SK-N-SH (cell line): ENCODE results near the gene PPT2. TPM values are rescaled to one million over a fixed set of nuclear protein-coding genes. Genes with fewer than 3 reads are reported as not detected.

Experiments used
- CTCF ChIA-PET: fragments of 300-600, 350-600 bp; formaldehyde crosslinking; extraction: SDS; loops from one replicate; lab custom pipeline; 2021; lab: Yijun Ruan, JAX
- POLR2A ChIA-PET: fragments of 350-600 bp; sonication (Branson Sonifier 250); formaldehyde crosslinking; extraction: SDS; loops from one replicate; lab custom pipeline; 2020; ENCODE audit warnings: antibody characterized with exemption, inconsistent platforms; lab: Yijun Ruan, JAX
- DNase-seq: peaks from one replicate; pipeline ENCODE4 v3.0.0; 2012
- H2AFZ ChIP-seq: fragments of 200-600 bp; sonication (generic); 2 replicates; pipeline ENCODE4 v1.8.1; 2016; ENCODE audit warnings: antibody characterized with exemption, mild to moderate bottlenecking, low read depth
- H3F3A ChIP-seq: fragments of 200-600 bp; sonication (generic); replicated peaks from 2 replicates; pipeline ENCODE3; 2016; ENCODE audit warnings: antibody characterized with exemption, mild to moderate bottlenecking; ENCODE audit not compliant: insufficient read depth
- H3K27ac ChIP-seq, 2 experiments: fragments of 200-500 bp in 1 of 2; fragments of 200-600 bp in 1 of 2; sonication (Bioruptor generic) in 1 of 2; sonication (generic), shearing (Covaris generic) in 1 of 2; 2 replicates each; pipeline versions ENCODE4 v1.5.1 to v1.6.1; 2014 to 2016; ENCODE audit warnings: low read depth in 2 of 2, inconsistent platforms in 1 of 2, low read length in 1 of 2, mild to moderate bottlenecking in 1 of 2, mixed read lengths in 1 of 2
- H3K27me3 ChIP-seq: fragments of 200-600 bp; sonication (generic), shearing (Covaris generic); 2 replicates; pipeline ENCODE4 v1.6.1; 2016; ENCODE audit warnings: mixed run types; ENCODE audit not compliant: insufficient read depth
- H3K36me3 ChIP-seq, 2 experiments: fragments of 200-500 bp in 1 of 2; fragments of 200-600 bp in 1 of 2; sonication (Bioruptor generic) in 1 of 2; sonication (generic) in 1 of 2; replicated peaks in 1 of 2; 2 replicates each; pipeline versions ENCODE3 to v1.5.1; 2014 to 2016; ENCODE audit warnings: low read length in 1 of 2, mild to moderate bottlenecking in 1 of 2; ENCODE audit not compliant: insufficient read depth in 2 of 2, control insufficient read depth in 1 of 2
- H3K4me1 ChIP-seq, 2 experiments: fragments of 200-500 bp in 1 of 2; fragments of 200-600 bp in 1 of 2; sonication (Bioruptor generic) in 1 of 2; sonication (generic), shearing (Covaris generic) in 1 of 2; 2 replicates each; pipeline versions ENCODE4 v1.5.1 to v1.6.1; 2014 to 2016; ENCODE audit warnings: low read depth in 1 of 2, low read length in 1 of 2, mixed run types in 1 of 2; ENCODE audit not compliant: insufficient read depth in 2 of 2, control insufficient read depth in 1 of 2
- H3K4me2 ChIP-seq: fragments of 200-600 bp; sonication (generic), shearing (Covaris generic); 2 replicates; pipeline ENCODE4 v1.6.1; 2017; ENCODE audit warnings: mixed run types
- H3K4me3 ChIP-seq, 2 experiments: fragments of 200-500 bp in 1 of 2; fragments of 200-600 bp in 1 of 2; sonication (Bioruptor generic) in 1 of 2; sonication (generic), shearing (Covaris generic) in 1 of 2; 2 replicates each; pipeline versions ENCODE4 v1.5.1 to v1.8.1; 2014 to 2016; ENCODE audit warnings: low read depth in 2 of 2, inconsistent platforms in 1 of 2, low read length in 1 of 2, mild to moderate bottlenecking in 1 of 2, mixed read lengths in 1 of 2, moderate library complexity in 1 of 2
- H3K79me2 ChIP-seq: fragments of 200-600 bp; sonication (generic); 2 replicates; pipeline ENCODE4 v1.8.1; 2017; ENCODE audit warnings: mild to moderate bottlenecking; ENCODE audit not compliant: insufficient read depth
- H3K9ac ChIP-seq: fragments of 200-600 bp; sonication (generic); 2 replicates; pipeline ENCODE4 v1.6.1; 2017; ENCODE audit warnings: mixed run types
- H3K9me2 ChIP-seq: fragments of 200-600 bp; sonication (generic); 2 replicates; pipeline ENCODE4 v1.6.1; 2017; ENCODE audit warnings: mixed run types
- H3K9me3 ChIP-seq: fragments of 200-600 bp; sonication (generic); 2 replicates; pipeline ENCODE4 v1.6.1; 2017; ENCODE audit warnings: mixed run types, mild to moderate bottlenecking, moderate library complexity
- H4K20me1 ChIP-seq: fragments of 200-600 bp; sonication (generic); 2 replicates; pipeline ENCODE4 v1.6.1; 2017; ENCODE audit warnings: mild to moderate bottlenecking, mixed run types; ENCODE audit not compliant: insufficient read depth
- CHD2 ChIP-seq: fragments of 150-350 bp; IDR thresholded peaks from 2 replicates; pipeline ENCODE4 v1.6.1; 2018; ENCODE audit warnings: low read length; ENCODE audit not compliant: partially characterized antibody
- ELF1 ChIP-seq: IDR thresholded peaks from 2 replicates; pipeline ENCODE4 v1.4.0; 2012
- FOXJ3 ChIP-seq: sonication (generic); formaldehyde crosslinking; IDR thresholded peaks from 2 replicates; pipeline ENCODE4 v1.5.1; 2020; ENCODE audit warnings: mild to moderate bottlenecking, missing genetic modification reagents
- FOXM1 ChIP-seq: IDR thresholded peaks from 2 replicates; pipeline ENCODE4 v1.4.0; 2012; ENCODE audit warnings: low read depth, mild to moderate bottlenecking
- GABPA ChIP-seq: IDR thresholded peaks from 2 replicates; pipeline ENCODE4 v1.4.0; 2012; ENCODE audit warnings: low read depth, mild to moderate bottlenecking
- GATA2 ChIP-seq: sonication (generic); formaldehyde crosslinking; IDR thresholded peaks from 2 replicates; pipeline ENCODE4 v1.5.0; 2020; ENCODE audit warnings: mild to moderate bottlenecking, missing genetic modification reagents
- IRF3 ChIP-seq: fragments of 150-350 bp; IDR thresholded peaks from 2 replicates; pipeline ENCODE4 v1.6.1; 2016; ENCODE audit warnings: mild to moderate bottlenecking, low read depth, low read length
- MXI1 ChIP-seq: IDR thresholded peaks from 2 replicates; pipeline ENCODE4 v1.6.1; 2012; ENCODE audit warnings: mild to moderate bottlenecking, low read depth, low read length, improper control_type of control experiment
- NRF1 ChIP-seq: IDR thresholded peaks from 2 replicates; pipeline ENCODE4 v1.6.1; 2012; ENCODE audit warnings: low read depth, mild to moderate bottlenecking, low read length
- PBX3 ChIP-seq: IDR thresholded peaks from 2 replicates; pipeline ENCODE4; 2012
- RAD21 ChIP-seq: IDR thresholded peaks from 2 replicates; pipeline ENCODE4 v1.6.1; 2012; ENCODE audit warnings: mild to moderate bottlenecking, low read length
- REST ChIP-seq: IDR thresholded peaks from 2 replicates; pipeline ENCODE4 v1.6.1; 2012; ENCODE audit warnings: mild to moderate bottlenecking, low read depth, low read length, moderate library complexity
- TCF12 ChIP-seq: IDR thresholded peaks from 2 replicates; pipeline ENCODE4 v1.4.0; 2012
- USF1 ChIP-seq: IDR thresholded peaks from 2 replicates; pipeline ENCODE4 v1.4.0; 2012; ENCODE audit warnings: low read depth, borderline replicate concordance
- YY1 ChIP-seq: IDR thresholded peaks from 2 replicates; pipeline ENCODE4 v1.4.0; 2012; ENCODE audit warnings: low read depth, mild to moderate bottlenecking
- ZBTB33 ChIP-seq: IDR thresholded peaks from 2 replicates; pipeline ENCODE4 v1.4.0; 2012; ENCODE audit warnings: low read depth, borderline replicate concordance
- WGBS: methylation state at CpG from one replicate; pipeline ENCODE4 v1.1.6; 2017; ENCODE audit warnings: low lambda C conversion rate; 5-methylcytosine and 5-hydroxymethylcytosine counted together
- polyA plus RNA-seq, 3 experiments: library from polyadenylated mRNA; depleted of rRNA; stranded (reverse); fragments of >200 nt; gene quantifications; 2 replicates each; pipeline ENCODE4 v1.2.3, GENCODE V29; 2012

PPT2 gene
- polyA plus RNA-seq, 1 of the 3 experiments (the other 2 are of a cell fraction), result 32.7 TPM

GRCh38 chr6:32204268-32204715, 50.4 kb downstream of the PPT2 start:
- ChIA-PET CTCF (interaction anchor here (0.9 kb wide), 1 partner anchor 41 kb away, joined by 3 read pairs; no protein-coding TSS in a partner anchor), POLR2A (interaction anchor here (1.2 kb wide), 1 partner anchor 9 kb away, joined by 4 read pairs; no protein-coding TSS in a partner anchor)
- Histone ChIP-seq H3K27me3 (peaks cover 27% of the 10 kb centered on the region; the same call in 1 of the 2 replicates), H3K79me2 (no peaks in the 10 kb centered on the region), H3K4me2 (no peak overlapping the region), H3K9me3 (no peaks in the 10 kb centered on the region), H3K27ac (no peak overlapping the region), H3K9me2 (no peaks in the 10 kb centered on the region), H2AFZ (no peak overlapping the region), H3F3A (no peaks in the 10 kb centered on the region), H3K36me3 (no peaks in the 10 kb centered on the region), H4K20me1 (no peaks in the 10 kb centered on the region), H3K4me3 (no peak overlapping the region), H3K4me1 (no peaks in the 10 kb centered on the region), H3K9ac (no peak overlapping the region)
- 83% methylated on average over 1 of the region's 3 CpGs for WGBS
- DNase-seq, result no peak
- no peak for TF ChIP-seq FOXM1
- no peak for TF ChIP-seq TCF12
- TF ChIP-seq PBX3, result no peak
- no peak for TF ChIP-seq ELF1

GRCh38 chr6:32208996-32209395, 55.1 kb downstream of the PPT2 start:
- no peak for TF ChIP-seq CHD2
- no peak for TF ChIP-seq YY1
- TF ChIP-seq RAD21, result no peak
- TF ChIP-seq ZBTB33, result no peak
- TF ChIP-seq GATA2 (CRISPR knock-in tag), result no peak
- TF ChIP-seq MXI1, result no peak
- no peak for TF ChIP-seq NRF1
- TF ChIP-seq FOXJ3 (CRISPR knock-in tag), result no peak
- no peak for TF ChIP-seq TCF12
- TF ChIP-seq GABPA, result no peak
- no peak for TF ChIP-seq ELF1
- no peak for TF ChIP-seq REST
- no peak for TF ChIP-seq USF1
- TF ChIP-seq IRF3, result no peak
- H3K9me3 ChIP-seq, result no peaks in the 10 kb centered on the region
- H3K4me1 ChIP-seq, result no peaks in the 10 kb centered on the region
- ChIA-PET CTCF (interaction anchor here (1.6 kb wide), 1 partner anchor 36 kb away, joined by 5 read pairs; no protein-coding TSS in a partner anchor), POLR2A (no interaction called here)
- no peak overlapping the region for H3K9ac ChIP-seq
- no peaks in the 10 kb centered on the region for H3K36me3 ChIP-seq
- DNase-seq, result no peak
- H3K4me3 ChIP-seq, result no peak overlapping the region
- H3K79me2 ChIP-seq, result no peaks in the 10 kb centered on the region
- 3% methylated on average over 1 of the region's 1 CpG for WGBS
- no peaks in the 10 kb centered on the region for H4K20me1 ChIP-seq
- H3K4me2 ChIP-seq, result no peak overlapping the region
- H3K9me2 ChIP-seq, result no peaks in the 10 kb centered on the region
- H3K27ac ChIP-seq, result no peak overlapping the region
- H3K27me3 ChIP-seq, result peaks cover 46% of the 10 kb centered on the region
- H2AFZ ChIP-seq, result no peak overlapping the region
- H3F3A ChIP-seq, result no peaks in the 10 kb centered on the region
